CD4-positive, alpha-beta T cell treated with Interleukin-4 for 1 hour (primary cell): Measurements from ENCODE around the gene PKMYT1.

Experiments
- DNase-seq, 2 donors: peaks; one replicate each; pipeline ENCODE4 v3.0.0-alpha.2; 2020 to 2022

PKMYT1 gene

GRCh38 chr16:3017794-3018506 lies 37.7 kb upstream of the PKMYT1 start, which contains the start of gene CLDN6:
Gene CLDN6, minus strand, starts transcription at chr16:3018183. Its CDS starts 2,162 bp downstream, at chr16:3016021.
- DNase-seq, result no peak

DNA sequence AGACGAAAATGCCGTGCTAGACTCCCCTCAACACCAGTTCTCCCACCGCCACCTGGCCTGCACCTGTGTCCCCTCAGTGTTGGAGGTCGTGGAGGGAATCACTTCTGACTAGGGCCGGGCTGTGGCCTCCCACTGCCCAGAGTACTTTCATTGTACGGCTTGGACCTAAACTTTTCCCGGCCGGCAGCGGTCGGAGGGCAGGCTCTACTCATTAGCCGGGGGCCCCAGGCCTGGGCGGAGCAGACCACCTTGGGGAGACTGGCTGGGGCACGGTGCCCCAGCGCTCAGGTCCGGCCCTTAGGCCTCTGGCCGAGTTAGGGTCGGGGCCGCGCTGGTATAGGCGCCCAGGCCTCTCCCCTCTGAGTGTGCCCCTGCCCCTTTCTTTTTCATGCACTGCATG lies 37.1 kb upstream of the PKMYT1 start:
- DNase-seq, result no peak

- DNase-seq, result no peak
Observed at GRCh38 chr16:3015865-3016521, 35.7 kb upstream of the PKMYT1 start.

DNA sequence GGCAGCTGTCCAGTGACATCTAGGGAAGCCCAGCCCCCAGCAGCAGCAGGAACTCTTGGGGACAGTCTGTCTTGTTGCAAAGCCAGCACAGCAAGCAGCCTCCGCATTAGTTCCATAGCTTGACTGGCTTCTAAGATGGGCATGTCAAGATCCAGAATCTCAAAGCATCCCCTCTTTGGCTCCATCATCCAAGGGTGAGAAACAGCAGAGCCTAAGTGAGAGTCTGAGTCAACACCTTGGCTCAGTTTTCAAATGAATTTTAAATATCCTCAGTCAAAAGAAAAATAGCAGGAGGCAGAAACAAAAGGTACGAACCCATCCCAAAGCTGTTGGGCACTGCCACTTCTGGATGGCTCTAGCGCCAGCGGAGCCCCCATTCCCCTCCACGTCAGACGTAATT lies 34.7 kb upstream of the PKMYT1 start:
- DNase-seq, result no peak

DNA sequence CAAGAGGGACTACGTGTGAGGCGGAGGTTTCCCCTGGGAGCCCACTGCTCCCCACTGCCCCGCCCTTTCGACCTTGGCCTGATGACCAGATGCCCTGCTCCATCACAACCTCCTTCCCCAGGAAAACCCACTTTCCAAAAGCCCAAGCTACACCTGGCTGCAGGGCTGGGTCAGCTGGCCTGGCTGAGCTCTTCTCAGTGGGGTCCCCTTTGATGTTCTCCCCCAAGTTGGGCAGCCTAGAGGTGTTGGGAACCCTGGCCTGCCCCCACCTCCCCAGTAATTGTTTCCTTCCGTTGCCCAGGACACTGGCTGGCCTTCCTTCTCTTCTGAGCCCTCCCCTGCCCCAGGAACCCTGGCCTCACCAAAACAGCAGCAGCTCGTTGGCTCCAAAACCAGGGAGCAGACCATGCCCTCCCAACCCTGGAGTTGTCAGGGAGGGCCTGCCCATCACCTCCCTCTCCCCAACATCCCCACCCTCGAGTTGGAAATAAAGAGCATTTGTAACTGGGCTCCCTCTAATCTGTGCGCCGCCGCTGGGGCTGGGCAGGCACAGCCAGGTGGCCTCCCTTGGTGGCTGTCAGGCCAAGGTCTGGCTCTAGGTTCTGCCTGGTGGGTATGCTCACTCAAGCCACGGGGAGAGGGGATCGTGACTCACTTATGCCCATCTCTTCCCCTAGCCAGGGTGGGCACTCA lies 33.9 kb upstream of the PKMYT1 start:
- no peak for DNase-seq

- no peak for DNase-seq
Observed at GRCh38 chr16:3013491-3013951, 33.3 kb upstream of the PKMYT1 start.

DNA sequence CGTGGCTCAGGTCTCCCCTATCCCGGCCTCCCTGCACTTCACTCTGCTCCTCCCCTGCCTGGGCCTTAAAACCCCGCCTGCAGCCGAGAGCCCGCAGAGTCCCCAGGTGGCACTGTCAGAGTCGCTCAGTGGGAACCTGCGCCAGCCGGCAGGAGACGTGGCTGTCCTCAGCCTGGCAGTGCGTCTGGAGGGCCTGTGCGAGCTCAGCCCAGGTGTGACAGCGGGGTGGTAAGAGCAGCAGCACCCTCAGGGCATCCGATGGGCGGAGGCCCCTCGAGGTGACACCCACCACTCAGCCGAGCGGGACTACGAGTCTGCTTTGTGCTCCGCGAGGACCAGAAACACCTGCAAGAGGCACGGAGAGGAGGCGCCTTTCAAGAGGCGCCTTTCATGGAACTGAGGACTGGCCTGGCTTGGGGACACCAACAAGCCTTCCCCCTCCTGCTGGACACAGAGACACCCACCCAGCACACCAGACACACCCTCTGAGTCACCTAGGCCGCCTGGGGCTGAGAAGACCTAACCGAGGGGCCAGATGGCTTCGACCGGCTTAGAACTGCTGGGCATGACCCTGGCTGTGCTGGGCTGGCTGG lies 32.7 kb upstream of the PKMYT1 start, which contains the start of gene CLDN9:
Gene CLDN9, plus strand, starts transcription at position 96 of the 593 bp plus-strand sequence. Its CDS starts 440 bp downstream, at position 536.
- no peak for DNase-seq

GRCh38 chr16:3012246-3012645 lies 32.0 kb upstream of the PKMYT1 start:
- no peak for DNase-seq

DNA sequence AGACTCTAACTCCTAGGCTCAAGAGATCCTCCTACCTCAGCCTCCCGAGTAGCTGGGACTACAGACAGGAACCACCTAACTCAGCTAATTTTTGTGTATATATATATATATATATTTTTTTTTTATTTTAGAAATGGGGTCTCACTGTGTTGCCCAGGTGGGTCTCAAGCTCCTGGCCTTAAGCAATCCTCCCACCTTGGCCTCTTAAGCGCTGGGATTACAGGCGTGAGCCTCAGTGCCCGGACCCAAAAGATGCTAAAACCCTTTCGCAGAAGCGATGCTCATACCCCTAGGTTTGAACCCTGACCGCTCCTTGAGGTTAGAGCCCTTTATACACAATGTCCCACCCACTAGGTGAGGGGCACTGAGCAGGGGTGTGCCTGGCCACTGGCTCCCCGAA lies 30.3 kb upstream of the PKMYT1 start:
- DNase-seq, result no peak

DNA sequence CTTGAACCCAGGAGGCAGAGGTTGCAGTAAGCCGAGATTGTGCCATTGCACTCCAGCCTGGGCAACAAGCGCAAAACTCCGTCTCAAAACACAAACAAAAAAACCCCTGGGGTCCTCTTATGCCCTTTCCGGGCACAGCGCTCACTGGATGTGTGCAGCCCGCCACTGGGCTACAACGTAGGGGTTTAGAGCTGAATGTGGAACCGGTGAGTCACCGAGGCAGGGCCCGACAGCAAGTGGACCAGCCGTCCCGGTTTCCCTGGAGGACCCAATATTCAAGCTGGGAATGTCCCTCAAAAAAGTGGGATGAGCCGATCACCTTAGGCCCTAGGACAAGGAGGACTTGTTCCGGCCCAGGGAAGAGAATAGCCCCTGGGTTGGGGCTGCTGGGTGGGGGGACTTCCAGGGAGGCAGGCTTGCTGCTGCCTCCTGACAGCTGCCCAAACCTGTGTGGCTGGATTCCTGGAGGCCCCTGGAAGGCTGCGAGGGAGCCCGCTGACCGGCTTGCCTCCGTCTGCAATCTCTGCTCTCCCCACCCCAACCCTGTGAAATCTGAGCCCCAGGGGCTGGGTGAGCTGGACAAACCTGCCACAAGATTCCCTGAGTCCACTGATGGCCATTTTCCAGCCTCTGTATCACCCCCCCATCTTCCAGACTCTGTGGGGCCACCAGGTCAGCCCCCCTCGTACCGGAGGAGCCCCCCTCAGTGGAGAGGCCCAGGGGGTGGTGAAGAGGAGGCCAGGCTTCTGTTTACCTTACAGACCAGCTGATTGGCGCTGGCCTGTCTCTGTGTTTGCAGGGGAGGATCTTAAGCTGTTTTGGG lies 29.5 kb upstream of the PKMYT1 start:
- no peak for DNase-seq

DNA sequence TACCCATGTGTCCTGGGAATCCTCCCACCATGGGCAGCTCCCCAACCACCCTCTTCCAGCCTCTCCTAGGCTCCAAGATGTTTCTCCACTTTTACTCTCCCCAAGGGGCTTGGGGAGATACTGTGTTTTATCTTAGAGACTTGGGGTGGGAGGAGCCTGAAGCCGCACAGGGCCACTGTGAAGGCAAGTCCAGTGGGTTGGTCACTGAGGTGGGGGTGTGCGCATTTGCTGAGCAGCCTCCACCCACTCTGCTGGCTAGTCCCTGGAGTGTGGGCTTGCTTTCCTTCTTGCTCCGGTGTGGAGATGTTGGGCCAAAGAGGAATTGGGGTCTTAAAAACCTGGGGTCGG lies 28.4 kb upstream of the PKMYT1 start:
- no peak for DNase-seq

GRCh38 chr16:3007957-3008689 lies 27.9 kb upstream of the PKMYT1 start:
- DNase-seq, result peak; percentile 30 to 38

DNA sequence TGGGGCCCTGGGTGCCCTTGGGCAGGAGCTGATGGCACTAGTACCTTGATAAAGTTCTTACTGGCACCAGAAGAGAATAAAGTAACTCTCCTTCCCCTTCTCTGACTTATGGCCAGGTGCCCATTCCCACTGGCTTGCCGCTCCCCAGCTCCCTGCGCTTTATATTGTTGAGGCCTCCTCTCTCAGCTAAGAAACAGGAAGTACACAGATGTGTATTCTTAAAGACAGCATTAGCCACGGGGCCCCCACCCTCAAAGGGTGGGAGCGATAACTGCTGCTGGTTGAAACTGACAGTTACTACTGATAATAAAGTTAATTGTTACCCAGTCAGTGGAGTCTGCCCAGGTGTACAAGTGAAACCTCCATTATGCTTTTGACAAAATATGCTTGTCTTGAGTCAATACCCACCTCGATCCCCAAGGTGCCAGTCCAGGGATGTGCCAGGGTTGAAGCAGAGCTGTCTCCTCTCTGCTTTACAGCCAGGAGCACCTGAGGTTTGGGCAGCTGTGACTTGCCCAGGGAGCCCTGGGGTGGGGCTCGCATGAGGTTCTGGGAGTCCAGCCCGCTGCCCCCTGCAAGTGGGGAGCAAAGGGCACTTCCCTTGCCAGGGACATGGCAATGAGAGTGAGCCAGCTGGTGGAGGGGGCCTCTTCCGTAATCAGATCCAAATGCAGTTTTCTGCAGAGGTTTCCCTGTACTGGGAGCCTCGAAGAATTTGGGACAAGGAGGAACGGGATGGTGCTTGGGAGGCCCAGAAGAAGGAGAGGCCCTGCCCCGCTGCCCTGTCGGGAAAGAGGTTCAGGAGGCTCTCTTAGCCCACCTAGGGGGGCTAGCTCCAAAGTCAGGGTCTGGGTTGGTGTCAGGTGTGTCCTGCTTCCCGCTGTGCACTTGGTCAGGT lies 27.1 kb upstream of the PKMYT1 start:
- DNase-seq, result no peak

DNA sequence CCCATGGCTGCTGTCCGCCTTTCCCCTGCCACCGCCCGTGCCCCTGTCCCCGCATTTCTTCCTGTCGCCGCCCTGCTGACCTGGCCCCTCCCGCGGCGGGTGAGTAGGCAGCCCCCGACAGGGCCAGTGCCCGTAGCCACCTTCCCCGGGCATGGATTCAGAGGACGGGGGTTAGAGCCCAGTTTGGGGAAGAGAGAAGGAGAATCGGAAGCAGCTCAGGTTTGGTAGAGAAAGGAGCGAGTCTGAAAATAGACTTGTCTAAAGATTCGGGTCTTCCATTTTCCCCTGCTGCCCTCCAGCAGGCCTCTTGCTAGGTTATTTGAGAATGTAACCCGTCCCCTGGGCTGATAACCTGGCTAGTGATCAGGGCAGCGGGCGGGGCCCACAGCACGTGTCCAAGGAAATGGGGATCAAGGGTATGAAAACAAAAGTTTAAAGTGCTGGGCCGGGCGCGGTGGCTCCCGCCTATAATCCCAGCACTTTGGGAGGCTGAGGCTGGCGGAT lies 24.6 kb upstream of the PKMYT1 start:
- DNase-seq, result no peak

- no peak for DNase-seq
Observed at GRCh38 chr16:3004319-3004718, 24.1 kb upstream of the PKMYT1 start.

GRCh38 chr16:3003582-3004270 lies 23.5 kb upstream of the PKMYT1 start:
- DNase-seq, result peak; percentile 99

DNA sequence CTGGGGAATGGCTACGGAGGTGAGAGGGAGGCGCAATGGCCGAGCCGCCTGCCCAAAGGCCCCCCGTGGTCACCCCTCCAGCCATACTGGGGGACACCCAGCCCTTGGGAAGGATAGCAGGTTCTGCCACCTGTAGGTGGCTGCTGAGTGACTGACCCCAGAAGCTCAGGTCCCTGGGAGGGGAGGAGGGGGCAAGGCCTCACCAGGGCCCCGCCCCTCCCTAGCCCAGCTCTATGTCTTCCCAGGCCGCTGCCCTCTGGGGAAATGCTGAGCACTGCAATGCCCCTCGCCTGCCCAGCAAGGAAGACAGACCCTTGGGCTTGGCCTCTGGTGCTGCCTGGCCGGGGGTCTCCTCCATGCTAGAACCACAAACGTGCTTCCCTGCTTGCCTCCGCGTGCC lies 21.1 kb upstream of the PKMYT1 start:
- DNase-seq, result no peak

DNA sequence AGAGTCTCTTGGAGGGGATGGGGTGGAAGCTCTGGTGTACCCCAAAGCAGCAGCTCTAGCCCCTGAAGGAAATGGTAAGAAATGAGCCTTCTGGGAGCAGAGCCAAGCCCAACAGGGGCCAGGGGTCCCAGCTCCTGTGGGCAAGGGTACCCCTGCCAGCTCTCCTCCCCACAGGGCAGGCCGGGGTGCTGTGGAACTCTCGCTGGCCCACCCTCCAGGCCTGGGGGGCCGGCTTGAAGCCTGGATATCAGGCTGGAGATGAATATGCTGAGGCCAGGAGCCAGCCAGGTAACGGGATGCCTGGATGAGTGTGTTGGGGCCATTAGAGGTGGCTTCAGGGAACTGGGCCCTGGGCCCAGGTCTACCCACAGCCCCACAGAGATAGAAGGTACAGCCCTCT lies 20.3 kb upstream of the PKMYT1 start:
- no peak for DNase-seq

DNA sequence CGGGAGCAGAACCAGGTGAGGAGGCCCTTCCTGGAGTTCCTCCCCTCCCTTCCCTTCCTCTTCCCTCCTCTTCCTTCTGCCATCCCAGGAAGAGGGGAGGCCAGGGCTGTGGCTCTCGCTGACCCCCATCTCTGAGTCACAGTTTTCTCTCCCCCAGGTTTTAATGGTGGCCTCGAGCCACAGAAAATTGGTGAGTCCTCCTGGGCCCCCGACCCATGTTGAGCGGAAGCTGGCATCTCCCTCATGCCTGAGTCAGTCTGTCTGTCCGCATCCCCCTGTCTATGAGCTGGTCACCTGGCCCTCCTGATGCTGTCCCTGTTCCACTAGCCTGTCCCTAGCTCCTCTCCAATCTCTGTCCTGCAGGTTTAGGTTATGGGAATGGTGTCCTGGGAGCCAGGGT lies 19.7 kb upstream of the PKMYT1 start:
- no peak for DNase-seq

- no peak for DNase-seq
Observed at GRCh38 chr16:2996298-2996697, 16.1 kb upstream of the PKMYT1 start.
